Measurements from ENCODE around the gene KIF18B. TPM values are rescaled to one million over a fixed set of nuclear protein-coding genes. Genes with fewer than 3 reads are reported as not detected.

The KIF18B gene
- total and polyA plus RNA-seq, 2 of the 8 experiments (the other 6 are each of a cell fraction or from before 2014, with no cell fraction given): 39.0 to 59.4 TPM

DNA sequence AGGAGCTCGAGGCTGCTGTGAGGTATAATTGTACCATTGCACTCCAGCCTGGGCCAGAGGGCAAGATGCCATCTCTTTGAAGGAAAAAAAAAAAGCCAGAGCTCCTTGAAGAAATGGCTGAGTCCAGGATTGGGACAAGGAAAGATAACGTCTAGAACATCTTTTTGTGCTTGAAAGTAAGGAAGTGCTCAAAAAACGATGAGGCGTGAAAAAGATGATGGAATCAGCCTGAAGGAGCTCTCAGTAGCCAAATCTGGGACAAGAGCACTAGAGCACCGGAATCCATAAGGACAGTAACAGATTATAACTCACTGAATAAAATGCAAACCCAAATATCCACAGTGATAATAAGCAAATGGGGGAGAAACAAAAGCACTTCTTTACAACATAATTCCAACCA, 70.5 kb downstream of the KIF18B start:
- H3K4ac ChIP-seq (replicated peaks; ENCODE audit: insufficient read length, low read depth, low read length): no peak overlapping the region
- DNase-seq (ENCODE audit: low read depth in 1 of 2, low spot score in 2 of 2): no peak
- no peaks in the 10 kb centered on the region for H3K27me3 ChIP-seq (replicated peaks in 1 of 4; ENCODE audit: control insufficient read depth in 3 of 4, extremely low read depth in 1 of 4, insufficient read depth in 3 of 4, low read length in 3 of 4)
- ChIA-PET POLR2A (ENCODE audit: partially characterized antibody) (interaction anchor here (1.1 to 3.1 kb wide), 4 partner anchors 10 to 96 kb away, joined by 3 to 12 read pairs (median 4); partner anchors contain the start of gene HIGD1B), CTCF (ENCODE audit: partially characterized antibody) (interaction anchor here (0.6 to 11.2 kb wide), 16 partner anchors 8 to 868 kb away, joined by 3 to 141 read pairs (median 4); no protein-coding TSS in a partner anchor)
- no peak overlapping the region for H4K91ac ChIP-seq (replicated peaks; ENCODE audit: insufficient read length, low read length)
- no peak overlapping the region for H3K4me3 ChIP-seq (ENCODE audit: extremely low read depth in 1 of 4, insufficient read depth in 2 of 4, low read depth in 3 of 4, low read length in 4 of 4)
- H3K79me1 ChIP-seq (ENCODE audit: low read depth, low read length): peaks cover 3% of the 10 kb centered on the region; the same call in 1 of the 2 replicates
- no peak overlapping the region for H2AFZ ChIP-seq (ENCODE audit: low read length)
- H2AK5ac ChIP-seq (ENCODE audit: low read depth, low read length): no peak overlapping the region
- H3K27ac ChIP-seq (ENCODE audit: low read depth, low read length): no peak overlapping the region
- no peaks in the 10 kb centered on the region for H3K4me1 ChIP-seq (replicated peaks in 1 of 4; ENCODE audit: control insufficient read depth in 3 of 4, insufficient read depth in 4 of 4, low read length in 3 of 4)
- no peak overlapping the region for H4K8ac ChIP-seq (ENCODE audit: extremely low read depth, insufficient read depth, low read length)
- no peaks in the 10 kb centered on the region for H3K9me3 ChIP-seq (ENCODE audit: insufficient read depth in 2 of 2, low read depth in 1 of 2, low read length in 1 of 2)
- H2BK5ac ChIP-seq (ENCODE audit: low read depth, low read length): no peak overlapping the region
- WGBS, 2 experiments (ENCODE audit: extremely low coverage in 1 of 2, insufficient coverage in 1 of 2, insufficient read length in 1 of 2, insufficient replicate concordance in 2 of 2, low coverage in 1 of 2, low lambda C conversion rate in 2 of 2, missing lambda C conversion rate in 1 of 2): 89% methylated on average over 5 of the region's 5 CpGs; no CpG with 5 or more reads in 1 of the 2 experiments
- H3K79me2 ChIP-seq (ENCODE audit: control insufficient read depth in 1 of 2, insufficient read depth in 2 of 2, low read length in 2 of 2): no peaks in the 10 kb centered on the region
- H2BK15ac ChIP-seq (ENCODE audit: low read length): no peak overlapping the region
- H2BK20ac ChIP-seq (ENCODE audit: low read length): no peak overlapping the region
- FAIRE-seq: no peak
- H3K23ac ChIP-seq (ENCODE audit: insufficient read length): no peak overlapping the region
- no peak overlapping the region for H3K14ac ChIP-seq (ENCODE audit: insufficient read length)
- no peaks in the 10 kb centered on the region for H3K23me2 ChIP-seq (ENCODE audit: low read depth, low read length)
- no peaks in the 10 kb centered on the region for H4K20me1 ChIP-seq (replicated peaks in 1 of 2; ENCODE audit: control insufficient read depth in 1 of 2, insufficient read depth in 2 of 2, low read length in 2 of 2)
- H4K5ac ChIP-seq (ENCODE audit: insufficient read length, low read depth, low read length): no peak overlapping the region
- no peak overlapping the region for H3K9ac ChIP-seq (replicated peaks in 1 of 4; ENCODE audit: extremely low read depth in 1 of 4, low read depth in 3 of 4, low read length in 3 of 4)
- no peak overlapping the region for H3K56ac ChIP-seq (replicated peaks; ENCODE audit: insufficient read length, low read depth, low read length)
- H2BK12ac ChIP-seq (ENCODE audit: low read depth, low read length): no peak overlapping the region
- no peak overlapping the region for H2BK120ac ChIP-seq (replicated peaks; ENCODE audit: low read depth, low read length)
- no peak overlapping the region for H3K4me2 ChIP-seq (ENCODE audit: insufficient read depth in 1 of 2, low read depth in 2 of 2, low read length in 2 of 2)
- H3K36me3 ChIP-seq (ENCODE audit: control insufficient read depth in 2 of 4, insufficient read depth in 4 of 4, low read length in 3 of 4): peaks cover 28 to 70% (median 54%) of the 10 kb centered on the region in 4 experiments
- H3K18ac ChIP-seq (ENCODE audit: extremely low read depth, low read length): no peak overlapping the region
- TF ChIP-seq GABPA (IDR thresholded peaks at IDR 0.05; ENCODE audit: borderline replicate concordance, insufficient read depth, low read length) (no peak), KDM1A (IDR thresholded peaks at IDR 0.05; ENCODE audit: borderline replicate concordance, low read length) (no peak), CEBPB (IDR thresholded peaks at IDR 0.05; ENCODE audit: low read depth, low read length) (no peak), CBX8 (IDR thresholded peaks at IDR 0.05; ENCODE audit: borderline replicate concordance, low read depth, low read length) (no peak), EP300 (IDR thresholded peaks at IDR 0.05; ENCODE audit: borderline replicate concordance in 1 of 2, low read depth in 2 of 2, low read length in 2 of 2) (no peak), POU5F1 (IDR thresholded peaks at IDR 0.05; ENCODE audit: low read depth, low read length) (no peak), SIX5 (IDR thresholded peaks at IDR 0.05; ENCODE audit: low read depth, low read length) (no peak)
